Urothelium cell line (cell line): ENCODE data around the gene SAFB.

ENCODE experiments used
- DNase-seq: peaks from one replicate; pipeline ENCODE4 v3.0.0; 2011; ENCODE audit warnings: low spot score, mixed read lengths
- FAIRE-seq: peaks from 2 replicates; lab custom pipeline; 2011; peaks lifted over from hg19 to GRCh38; lab: Jason Lieb, UNC

SAFB gene

DNA sequence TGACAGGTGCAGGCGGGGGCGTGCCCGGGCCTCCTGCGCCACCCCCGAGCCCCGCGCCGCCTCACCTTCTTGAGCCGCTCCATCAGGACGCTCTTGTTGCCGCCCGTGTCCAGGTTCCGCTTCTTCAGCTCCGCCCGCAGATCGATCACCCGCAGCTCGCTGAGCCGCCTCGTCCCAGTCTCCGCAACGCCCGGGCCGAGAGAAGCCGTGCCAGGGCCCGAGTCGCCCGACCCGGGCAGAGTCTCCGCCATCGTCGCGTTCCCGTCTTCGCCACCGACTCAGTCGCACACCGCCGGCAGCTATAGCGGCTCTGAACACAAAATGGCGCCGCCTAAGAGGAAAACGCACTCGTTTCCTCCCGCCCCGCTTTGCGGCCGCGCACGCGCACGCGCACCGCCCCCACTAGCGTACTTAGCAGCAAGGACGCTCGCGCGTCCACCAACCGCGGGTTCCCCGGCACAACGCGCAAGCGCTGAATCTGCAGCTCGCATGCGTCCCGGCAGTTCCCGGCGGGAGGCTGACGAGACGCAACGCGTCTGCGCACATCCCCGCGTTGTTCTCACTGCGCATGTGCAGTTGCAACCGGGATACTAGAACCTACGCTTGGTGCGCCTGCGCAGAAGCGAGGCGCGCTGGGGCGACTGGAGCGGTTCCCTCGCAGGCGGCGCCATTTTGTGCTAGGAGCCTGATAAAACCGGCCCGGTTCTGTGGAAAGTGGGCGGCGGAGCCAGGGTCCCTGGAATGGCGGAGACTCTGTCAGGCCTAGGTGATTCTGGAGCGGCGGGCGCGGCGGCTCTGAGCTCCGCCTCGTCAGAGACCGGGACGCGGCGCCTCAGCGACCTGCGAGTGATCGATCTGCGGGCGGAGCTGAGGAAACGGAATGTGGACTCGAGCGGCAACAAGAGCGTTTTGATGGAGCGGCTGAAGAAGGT is at the start of gene SAFB, which contains the start of gene SAFB2:
Gene SAFB (plus strand): TSS at position 619 of the 932 bp plus-strand sequence. CDS start 123 bp downstream, at position 742.
Gene SAFB2 (minus strand): TSS at position 312 of the 932 bp plus-strand sequence. CDS start 61 bp downstream, at position 251.
- peak; percentile 97 for DNase-seq
- FAIRE-seq: peak; percentile 85

DNA sequence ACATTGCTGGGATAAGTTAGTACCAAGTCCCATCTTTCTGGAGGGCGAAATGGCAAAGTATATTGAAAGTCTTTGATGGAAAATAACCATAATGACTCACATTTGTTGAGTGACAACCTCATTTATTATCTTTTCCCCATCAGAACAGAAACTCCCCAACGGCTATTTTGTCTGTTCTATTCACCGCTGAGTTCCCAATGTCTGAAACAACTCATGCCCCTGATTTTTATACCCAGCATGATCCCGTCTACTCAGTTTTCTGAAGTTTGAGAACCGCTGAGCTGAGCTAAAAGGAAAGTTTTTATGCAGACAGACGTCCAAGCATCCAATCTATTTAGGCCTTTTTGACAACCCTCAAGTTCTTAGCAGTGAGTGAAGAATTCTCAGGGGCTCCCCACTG is 47.3 kb upstream of the SAFB start:
- DNase-seq (no peak), FAIRE-seq (no peak)

DNA sequence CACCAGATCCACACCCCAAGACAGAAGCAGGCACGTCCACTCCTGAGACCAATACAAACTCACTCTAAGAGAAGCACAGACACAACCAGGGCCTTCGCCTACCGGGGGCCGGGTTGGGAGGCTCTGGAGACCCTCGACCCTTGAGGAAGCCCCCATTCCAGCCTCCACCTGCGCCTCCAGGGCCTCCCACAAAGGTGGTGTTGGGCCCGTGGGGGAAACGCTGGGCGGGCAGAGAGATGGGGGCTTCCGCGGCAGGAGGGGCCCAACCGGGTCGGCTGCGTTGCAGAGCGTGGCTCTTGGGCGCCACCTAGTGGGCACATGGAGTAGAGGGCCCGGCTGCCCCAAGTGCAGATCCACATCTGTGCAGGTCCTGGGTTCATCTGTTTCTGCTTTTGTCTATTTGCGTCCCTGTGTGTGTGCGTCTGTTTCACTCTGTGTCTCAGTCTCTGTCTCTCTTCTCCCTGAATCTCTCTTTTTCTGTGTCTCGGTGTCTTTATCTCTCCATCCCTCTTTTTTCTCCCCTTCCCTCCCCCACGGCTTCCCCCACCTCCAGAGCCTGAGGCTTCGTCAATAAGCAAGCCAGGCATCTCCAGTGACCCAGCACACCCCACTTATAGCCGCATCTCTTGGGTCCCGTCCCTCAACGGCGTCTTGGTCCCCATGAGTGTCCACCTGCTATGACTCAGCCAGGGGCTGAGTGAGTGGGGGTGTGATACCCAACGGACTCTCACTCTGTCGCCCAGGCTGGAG is 44.6 kb upstream of the SAFB start:
- FAIRE-seq: no peak
- peak; percentile 74 for DNase-seq

DNA sequence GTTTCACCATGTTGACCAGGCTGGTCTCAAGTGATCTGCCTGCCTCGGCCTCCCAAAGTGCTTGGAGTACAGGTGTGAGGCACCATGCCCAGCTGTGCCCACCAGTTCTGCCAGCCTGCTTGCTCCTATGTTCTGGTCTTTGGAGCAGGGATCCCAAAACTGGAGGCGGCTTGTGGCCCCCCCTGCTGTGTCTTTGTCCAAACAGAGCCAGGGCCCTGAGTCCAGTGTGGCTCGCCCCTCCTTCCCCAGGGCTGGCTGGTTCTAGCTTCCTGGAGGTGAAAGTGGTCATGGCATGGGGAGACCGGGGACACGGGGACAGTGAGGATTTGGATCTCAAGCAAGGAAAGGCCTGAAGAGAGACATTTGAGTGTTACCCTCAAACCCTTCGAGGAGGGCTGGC is 43.6 kb upstream of the SAFB start:
- no peak for FAIRE-seq
- DNase-seq: no peak

DNA sequence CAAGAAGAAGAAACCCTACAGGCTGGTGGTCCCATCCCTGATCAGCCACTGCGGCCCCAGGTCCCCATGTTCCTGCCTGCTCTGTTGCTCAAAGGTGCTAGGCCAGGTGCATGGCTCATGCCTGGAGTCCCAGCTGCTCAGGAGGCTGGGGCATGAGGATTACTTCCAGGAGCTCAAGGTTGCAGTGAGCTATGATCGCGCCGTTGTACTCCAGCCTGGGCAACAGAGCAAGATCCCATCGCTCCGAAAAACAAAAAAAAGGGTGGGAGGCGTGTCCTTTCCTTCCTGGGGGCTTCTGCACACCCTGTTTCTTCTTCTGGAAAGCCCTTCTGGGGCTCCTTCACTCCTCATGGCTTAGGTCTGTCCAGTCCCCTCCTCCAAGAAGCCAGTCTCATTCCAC is 43.2 kb upstream of the SAFB start:
- DNase-seq (no peak), FAIRE-seq (no peak)

DNA sequence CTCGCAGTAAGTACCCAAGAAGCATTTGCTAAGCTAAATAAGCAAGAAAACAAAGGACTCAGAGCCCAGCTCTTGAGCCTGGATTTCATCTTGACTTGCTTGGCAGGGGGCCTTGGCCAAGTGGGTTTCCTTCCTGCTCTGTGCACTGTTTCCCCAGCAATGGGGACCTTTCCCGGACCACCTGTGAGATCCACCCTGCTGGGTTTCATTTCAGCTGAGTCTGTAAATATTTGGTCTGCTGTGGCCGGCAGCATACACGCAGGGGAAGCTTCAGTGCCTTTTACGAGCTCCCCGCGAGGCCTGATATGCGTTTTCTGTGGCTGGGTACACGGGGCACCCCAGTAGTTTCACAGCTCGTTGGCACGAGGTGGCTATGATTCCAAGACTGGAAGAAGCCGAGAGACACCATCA is 42.7 kb upstream of the SAFB start:
- DNase-seq (no peak), FAIRE-seq (no peak)

DNA sequence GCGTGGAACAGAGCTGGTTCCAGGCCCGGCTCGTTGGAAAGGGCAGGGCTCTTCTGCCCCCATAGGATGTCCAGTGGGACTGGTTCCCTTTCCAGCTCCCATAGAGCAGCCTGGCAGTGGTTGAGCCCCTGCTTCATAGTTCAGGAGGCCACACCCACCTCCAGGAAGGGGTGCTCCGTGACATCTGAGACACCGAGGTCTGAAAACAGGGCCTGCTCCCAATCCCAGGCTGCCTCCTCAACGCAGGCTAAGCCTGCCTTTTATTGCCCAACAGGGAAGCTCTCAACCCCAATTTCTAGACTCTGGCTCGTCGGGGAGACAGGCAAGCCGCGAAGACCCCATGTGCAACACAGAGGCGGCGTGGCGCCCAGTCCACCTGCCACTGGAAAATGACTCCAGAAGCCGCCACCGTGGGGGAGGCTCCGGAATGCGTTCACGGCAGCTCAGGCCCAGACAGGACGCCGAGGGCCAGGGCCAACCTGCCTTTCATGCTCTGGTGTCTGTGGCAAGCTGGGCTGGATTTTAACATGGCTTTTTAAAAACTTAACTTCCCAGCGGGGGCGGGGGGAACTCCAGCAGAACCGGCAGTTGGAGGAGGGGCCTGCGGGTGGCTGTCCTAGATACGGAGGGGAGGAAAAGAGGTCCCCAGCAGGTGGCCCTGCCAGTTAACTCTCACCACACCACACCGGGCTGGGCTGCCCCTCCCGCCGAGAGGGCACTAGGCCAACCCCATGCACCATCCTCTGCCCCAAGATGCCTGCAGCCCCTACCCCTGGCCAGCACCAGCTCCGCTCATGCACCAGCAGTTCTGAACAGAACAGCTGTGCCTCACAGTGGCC is 37.2 kb upstream of the SAFB start:
- DNase-seq: no peak
- no peak for FAIRE-seq

DNA sequence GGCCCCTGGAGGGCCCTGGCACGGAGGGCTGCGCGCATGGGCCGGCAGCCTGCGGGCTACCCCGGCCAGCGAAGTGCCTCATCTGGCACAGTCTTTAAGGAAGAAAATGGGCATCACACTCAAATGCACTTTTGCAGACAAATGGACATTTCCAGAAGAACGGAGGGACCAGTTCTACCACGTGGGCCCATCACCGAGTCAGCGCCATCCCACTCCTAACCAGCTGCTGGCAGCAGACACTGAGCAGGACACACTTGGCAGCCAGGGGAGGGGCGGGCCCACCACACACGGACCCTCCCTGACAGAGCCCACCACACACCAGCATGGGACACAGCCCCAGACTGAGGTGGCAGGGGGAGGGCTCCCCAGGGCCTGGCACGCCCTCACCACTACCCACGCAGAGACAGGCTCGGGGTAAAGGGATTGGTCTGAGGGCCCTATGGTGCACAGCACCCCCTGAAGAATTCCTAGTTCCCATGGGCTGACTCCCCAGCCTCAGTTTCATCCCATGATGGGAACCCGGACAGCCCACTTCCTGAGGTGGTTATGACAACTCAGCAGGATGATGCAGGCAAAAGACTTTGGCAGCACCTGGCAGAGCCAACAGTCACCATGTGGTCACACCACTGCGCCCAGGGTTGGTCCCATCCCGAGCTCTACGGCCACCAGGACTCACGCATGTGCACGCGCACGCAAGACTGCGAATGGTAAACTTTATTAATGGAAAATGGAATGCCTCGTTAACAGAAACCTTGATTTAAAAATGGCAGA is 36.4 kb upstream of the SAFB start:
- no peak for DNase-seq
- FAIRE-seq: no peak

DNA sequence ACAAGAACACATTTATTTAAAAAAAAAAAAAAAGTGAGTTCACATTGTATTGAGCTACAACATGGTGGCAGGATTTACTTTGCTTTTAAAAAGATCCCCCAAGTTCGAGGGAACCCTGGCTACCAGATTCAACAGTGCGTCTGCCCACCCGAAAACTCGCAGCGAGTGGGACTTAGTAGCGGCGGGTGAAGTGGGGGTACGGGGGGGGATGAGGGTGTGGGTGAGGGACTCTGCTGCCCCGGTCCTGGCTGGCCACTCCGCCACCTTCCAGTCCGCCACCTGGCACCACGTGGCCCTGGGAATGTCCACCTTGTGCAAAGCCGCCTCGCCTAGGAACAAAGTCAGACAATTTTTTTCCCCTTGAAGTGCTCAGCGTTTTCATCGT is 35.8 kb upstream of the SAFB start:
- no peak for FAIRE-seq
- DNase-seq: no peak

DNA sequence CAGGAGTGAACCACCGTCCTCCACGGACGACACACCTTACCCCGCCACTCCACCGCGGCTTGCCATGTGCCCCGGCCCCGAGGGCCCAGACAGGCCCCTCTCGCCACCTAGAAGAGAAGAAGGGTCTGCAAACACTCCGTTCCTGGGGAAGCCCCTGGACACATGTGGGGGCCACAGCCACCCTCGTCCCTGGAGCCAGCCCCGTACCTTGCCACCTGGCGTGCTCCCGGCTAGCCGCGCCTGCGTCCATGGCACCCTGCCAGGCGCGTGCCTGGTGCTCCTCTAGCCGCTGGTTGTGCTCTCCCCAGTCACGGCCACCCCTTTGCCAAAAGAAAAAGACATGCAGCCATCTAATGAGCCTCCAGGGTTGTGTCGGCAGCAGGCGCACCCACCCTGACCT is 35.2 kb upstream of the SAFB start:
- DNase-seq (no peak), FAIRE-seq (no peak)

DNA sequence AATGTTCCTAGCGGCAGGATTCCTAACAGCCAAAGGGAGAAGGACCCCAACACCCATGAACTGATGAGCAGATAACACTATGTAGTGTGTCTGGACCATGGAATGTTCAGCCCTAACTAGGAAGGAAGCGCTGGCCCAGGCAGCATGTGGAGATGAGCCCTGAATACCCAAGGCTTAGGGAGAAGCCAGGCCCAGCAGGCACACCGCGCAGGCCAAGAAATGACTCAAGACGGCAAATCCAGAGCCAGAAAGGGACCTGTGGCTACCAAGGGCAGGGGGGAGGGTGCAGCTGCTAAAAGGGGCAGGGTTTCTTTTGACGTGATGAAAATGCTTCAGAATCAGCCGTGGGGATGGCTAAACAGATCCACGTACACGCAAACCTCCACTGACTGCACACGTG is 34.4 kb upstream of the SAFB start:
- FAIRE-seq: no peak
- no peak for DNase-seq

DNA sequence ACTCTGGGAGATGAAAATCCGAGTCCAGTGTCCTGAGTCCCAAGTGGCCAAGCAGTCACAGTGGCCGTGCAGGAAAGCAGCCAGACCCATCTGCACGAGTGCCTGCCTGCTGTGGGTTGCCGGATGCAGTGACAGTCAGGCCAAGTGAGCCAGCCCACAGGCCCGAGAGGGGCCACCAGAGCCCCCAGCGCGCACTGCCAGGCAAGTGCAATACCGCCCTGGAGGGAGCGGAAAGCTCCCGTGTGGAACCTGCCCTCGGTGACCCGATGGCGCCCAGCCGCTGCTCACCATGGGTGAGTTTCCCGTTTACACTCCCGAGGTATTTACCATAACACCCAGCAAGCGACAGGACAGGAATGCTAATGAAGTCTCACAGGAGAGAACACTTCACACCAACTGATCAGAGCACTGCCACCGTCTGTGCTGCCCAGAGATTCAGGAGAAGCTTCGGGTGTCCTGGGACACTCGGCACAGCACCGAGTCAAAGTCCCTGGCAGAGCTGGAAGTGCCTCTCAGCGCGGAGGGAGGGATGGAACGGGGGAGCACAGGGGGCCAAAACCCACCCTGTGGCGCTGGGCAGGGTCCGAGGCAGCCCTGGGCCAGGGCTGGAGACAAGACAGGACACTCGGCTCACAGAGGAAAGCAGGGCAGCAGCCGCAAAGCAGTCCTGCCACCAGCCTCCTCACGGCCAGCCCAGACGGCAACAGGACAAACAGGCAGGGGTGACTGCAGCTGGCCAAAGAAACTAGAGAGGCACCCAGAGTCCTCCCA is 33.8 kb upstream of the SAFB start:
- DNase-seq (no peak), FAIRE-seq (no peak)

DNA sequence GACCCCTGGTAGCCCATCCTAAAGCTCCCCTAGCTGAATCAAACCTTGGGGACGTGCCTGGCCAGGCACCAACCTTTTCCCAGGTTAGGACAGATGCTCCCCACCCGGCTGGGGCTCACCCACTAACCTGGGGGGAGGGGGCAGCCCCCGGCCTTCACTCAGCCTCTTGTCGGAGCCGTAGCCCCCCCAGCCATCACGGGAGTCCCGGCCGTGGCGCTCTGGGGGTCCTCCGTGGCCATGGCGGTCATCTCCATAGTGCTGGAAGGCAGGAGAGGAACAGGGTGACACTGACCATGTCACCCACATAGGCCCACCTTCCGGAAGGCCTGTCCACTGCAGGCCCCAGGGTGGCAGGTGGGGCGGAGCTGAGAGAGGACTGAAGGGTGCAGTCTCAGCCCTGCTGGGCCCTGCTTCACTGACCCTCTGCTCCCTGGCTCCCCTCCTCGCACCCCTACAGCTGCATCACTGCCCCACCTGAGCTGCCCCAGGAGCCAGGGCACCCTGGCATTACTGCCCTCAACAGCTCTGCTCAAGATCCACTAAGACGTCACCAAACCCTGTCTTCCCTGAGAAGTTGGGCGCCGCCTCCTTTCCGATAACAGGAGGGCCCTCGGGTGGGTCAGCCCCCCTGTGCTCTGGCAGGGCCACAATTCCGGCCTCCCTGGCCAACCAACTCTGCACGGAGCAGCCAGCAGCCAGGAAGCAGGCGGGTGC is 32.6 kb upstream of the SAFB start:
- no peak for FAIRE-seq
- no peak for DNase-seq

DNA sequence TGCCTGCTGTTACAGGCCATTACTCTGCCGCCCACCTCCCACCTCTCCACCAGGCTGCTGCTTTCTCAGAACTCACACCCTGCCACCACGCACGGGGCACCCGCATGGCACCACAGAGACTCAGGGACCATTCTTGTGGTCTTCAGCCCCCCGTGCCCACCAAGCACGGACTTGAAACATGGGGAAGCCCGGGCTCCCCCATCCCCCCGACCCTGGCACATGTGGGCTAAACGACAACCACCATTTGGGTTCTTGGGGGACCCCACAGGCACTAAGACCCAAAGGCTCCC is 32.1 kb upstream of the SAFB start:
- FAIRE-seq (no peak), DNase-seq (no peak)

DNA sequence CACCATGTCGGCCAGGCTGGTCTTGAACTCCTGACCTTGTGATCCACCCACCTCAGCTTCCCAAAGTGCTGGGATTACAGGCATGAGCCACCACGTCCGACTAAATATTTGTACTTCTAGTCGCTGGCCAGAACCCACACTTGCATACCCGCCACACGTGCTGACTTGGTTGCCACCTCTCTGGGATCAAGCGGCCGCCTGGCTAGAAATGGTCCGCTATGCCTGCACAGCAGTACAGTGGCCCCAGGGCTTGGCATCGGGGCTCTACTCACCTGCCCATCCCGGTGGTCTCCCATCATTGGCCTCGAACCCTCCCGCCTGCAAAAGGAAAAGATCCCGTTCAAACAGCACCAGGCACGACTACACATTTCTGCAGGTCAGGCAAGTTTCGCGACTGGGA is 31.4 kb upstream of the SAFB start:
- FAIRE-seq (no peak), DNase-seq (no peak)

DNA sequence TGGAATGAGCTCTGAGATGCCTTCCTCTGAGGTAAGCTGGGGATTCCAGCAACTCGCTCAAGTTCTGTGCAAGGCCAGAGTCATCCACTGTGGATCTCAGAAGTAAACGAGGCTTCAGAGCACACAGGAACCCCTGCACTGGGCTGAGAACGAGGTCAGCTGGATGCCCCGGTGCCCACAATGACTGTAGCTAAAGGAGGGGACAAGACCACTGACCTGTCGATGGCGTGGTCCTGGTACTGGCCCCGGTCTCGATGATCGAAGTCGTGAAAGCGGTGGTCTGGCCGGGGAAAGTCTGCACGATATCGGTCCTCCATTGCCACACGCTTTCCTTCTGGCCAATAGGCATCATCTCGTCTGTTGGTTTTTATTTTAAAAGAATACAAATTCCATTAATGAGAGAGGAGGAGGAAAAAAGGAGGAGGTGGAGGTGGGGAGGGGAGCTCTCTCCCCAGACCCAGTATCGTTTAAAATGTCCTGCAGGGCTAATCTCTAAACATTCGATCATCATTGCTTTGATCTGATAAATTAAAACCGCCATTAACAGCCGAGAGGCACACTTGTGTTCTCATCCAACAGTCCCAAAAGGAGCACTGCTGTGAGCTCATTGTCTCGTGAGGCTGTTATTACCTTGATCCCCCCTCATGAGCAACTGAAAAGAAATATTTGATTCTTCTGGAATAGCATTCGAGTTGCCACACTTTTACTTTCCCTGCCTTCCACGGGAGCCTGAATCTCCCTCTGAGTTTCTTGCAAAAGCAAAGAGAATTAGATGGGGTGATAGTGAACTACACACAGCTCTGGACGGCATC is 30.1 kb upstream of the SAFB start:
- FAIRE-seq: no peak

DNA sequence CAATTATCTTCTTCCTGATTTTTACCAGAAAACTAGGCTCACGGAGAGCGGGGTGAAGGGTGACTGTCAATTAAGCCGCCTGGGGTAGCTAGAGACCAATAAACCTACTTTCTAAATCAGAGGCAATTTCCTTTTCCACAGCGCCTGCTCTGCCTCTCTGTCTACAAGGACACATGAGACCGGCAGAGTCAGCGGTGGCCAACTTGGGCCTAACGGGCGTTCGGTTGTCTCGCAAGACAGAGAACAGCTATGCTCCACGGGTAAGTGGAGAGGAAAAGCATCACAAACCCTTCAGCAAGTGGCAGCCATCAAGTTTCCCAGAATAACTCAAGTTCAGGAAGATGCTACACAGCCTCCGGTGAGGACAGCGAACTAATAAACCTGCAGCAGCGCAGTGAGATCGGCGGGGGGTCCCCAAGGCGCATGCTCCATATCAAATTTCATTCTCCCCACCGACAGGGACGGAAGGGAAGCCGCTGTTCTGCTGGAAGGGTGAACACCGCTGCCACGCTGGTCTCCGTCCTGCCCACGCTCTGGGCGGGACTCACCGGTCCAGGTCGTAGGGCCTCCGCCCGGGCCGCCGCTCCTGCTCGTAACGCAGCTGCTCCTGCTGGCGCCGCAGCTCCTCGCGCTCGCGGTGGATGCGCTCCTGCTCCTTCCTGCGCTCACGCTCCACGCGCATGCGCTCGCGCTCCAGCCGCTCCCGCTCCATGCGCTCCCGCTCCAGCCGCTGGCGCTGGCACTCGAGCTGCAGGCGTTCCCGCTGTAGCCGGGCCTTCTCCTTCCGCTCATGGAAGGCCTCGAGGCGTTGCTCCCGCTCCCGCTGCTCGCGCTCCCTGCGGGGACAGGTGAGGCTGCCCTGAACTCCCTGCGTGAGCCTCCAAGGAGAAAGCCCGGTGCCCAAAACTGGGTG is 29.3 kb upstream of the SAFB start:
- FAIRE-seq (no peak), DNase-seq (no peak)

More for the DNA sequence above, 30.1 kb upstream of the SAFB start:
- no peak for DNase-seq
